ENCODE results near the gene PSMB7. TPM values are rescaled to one million over a fixed set of nuclear protein-coding genes. Genes with fewer than 3 reads are reported as not detected.

Gene PSMB7
- total and polyA plus RNA-seq, 2 of the 8 experiments (the other 6 are each of a cell fraction or from before 2014, with no cell fraction given): 222 to 357 TPM

DNA sequence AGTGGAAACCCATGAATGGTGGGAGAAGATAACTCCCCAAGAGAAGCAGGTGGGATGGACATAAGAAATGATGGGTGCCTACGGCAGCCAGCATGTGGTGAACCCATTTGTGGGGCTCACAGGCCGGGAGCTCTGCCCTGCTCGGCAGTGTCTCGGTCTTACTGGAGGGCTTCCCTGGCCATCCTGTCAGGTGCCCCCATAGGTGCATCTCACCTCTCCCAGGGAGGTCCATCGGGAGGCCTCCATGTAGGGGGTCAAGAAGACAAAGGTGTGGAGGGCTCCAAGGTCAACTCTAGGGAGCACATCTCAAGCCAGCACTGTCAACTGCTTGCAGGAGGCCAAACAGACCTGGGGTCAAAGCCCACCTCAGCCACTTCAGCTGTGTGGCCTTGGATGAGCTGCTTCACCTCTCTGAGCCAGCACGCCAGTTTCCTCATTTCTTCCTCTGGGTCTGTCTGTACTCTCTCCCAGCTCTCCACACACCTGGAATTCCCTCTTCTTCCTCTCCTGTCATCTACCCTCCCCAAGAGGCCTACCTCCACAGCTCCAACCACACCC, 24.5 kb upstream of the PSMB7 start:
- Histone ChIP-seq H3K4me2 (ENCODE audit: insufficient read depth in 1 of 2, low read depth in 2 of 2, low read length in 2 of 2) (no peak overlapping the region), H3K23me2 (ENCODE audit: low read depth, low read length) (no peaks in the 10 kb centered on the region), H3K9ac (replicated peaks in 1 of 4; ENCODE audit: extremely low read depth in 1 of 4, low read depth in 3 of 4, low read length in 3 of 4) (no peak overlapping the region), H3K4me1 (replicated peaks in 1 of 4; ENCODE audit: control insufficient read depth in 3 of 4, insufficient read depth in 4 of 4, low read length in 3 of 4) (no peaks in the 10 kb centered on the region), H2BK5ac (ENCODE audit: low read depth, low read length) (no peak overlapping the region), H3K4me3 (ENCODE audit: extremely low read depth in 1 of 4, insufficient read depth in 2 of 4, low read depth in 3 of 4, low read length in 4 of 4) (no peak overlapping the region), H4K20me1 (replicated peaks in 1 of 2; ENCODE audit: control insufficient read depth in 1 of 2, insufficient read depth in 2 of 2, low read length in 2 of 2) (no peaks in the 10 kb centered on the region), H3K56ac (replicated peaks; ENCODE audit: insufficient read length, low read depth, low read length) (no peak overlapping the region), H4K91ac (replicated peaks; ENCODE audit: insufficient read length, low read length) (no peak overlapping the region), H3K36me3 (ENCODE audit: control insufficient read depth in 2 of 4, insufficient read depth in 4 of 4, low read length in 3 of 4) (no peaks in the 10 kb centered on the region), H3K79me2 (ENCODE audit: control insufficient read depth in 1 of 2, insufficient read depth in 2 of 2, low read length in 2 of 2) (no peaks in the 10 kb centered on the region), H3K27ac (ENCODE audit: low read depth, low read length) (no peak overlapping the region), H3K4ac (replicated peaks; ENCODE audit: insufficient read length, low read depth, low read length) (no peak overlapping the region), H2AFZ (ENCODE audit: low read length) (no peak overlapping the region), H4K5ac (ENCODE audit: insufficient read length, low read depth, low read length) (no peak overlapping the region), H3K14ac (ENCODE audit: insufficient read length) (no peak overlapping the region), H3K79me1 (ENCODE audit: low read depth, low read length) (no peaks in the 10 kb centered on the region), H3K27me3 (replicated peaks in 1 of 4; ENCODE audit: control insufficient read depth in 3 of 4, extremely low read depth in 1 of 4, insufficient read depth in 3 of 4, low read length in 3 of 4) (no peaks in the 10 kb centered on the region; a peak in 1 of 7 replicates), H4K8ac (ENCODE audit: extremely low read depth, insufficient read depth, low read length) (no peak overlapping the region), H3K23ac (ENCODE audit: insufficient read length) (no peak overlapping the region), H2AK5ac (ENCODE audit: low read depth, low read length) (no peak overlapping the region), H2BK15ac (ENCODE audit: low read length) (no peak overlapping the region), H2BK20ac (ENCODE audit: low read length) (no peak overlapping the region), H2BK120ac (replicated peaks; ENCODE audit: low read depth, low read length) (no peak overlapping the region), H3K9me3 (ENCODE audit: insufficient read depth in 2 of 2, low read depth in 1 of 2, low read length in 1 of 2) (no peaks in the 10 kb centered on the region), H2BK12ac (ENCODE audit: low read depth, low read length) (no peak overlapping the region), H3K18ac (ENCODE audit: extremely low read depth, low read length) (no peak overlapping the region)
- no peak for FAIRE-seq
- DNase-seq (ENCODE audit: low read depth in 1 of 2, low spot score in 2 of 2): no peak
- ChIA-PET POLR2A (ENCODE audit: partially characterized antibody) (interaction anchor here (0.5 kb wide), 1 partner anchor 1151 kb away, joined by 3 read pairs; no protein-coding TSS in a partner anchor), CTCF (ENCODE audit: partially characterized antibody) (interaction anchor here (1.2 to 9.8 kb wide), 3 partner anchors 8 to 20 kb away, joined by 3 to 87 read pairs (median 6); no protein-coding TSS in a partner anchor)
- 93% methylated on average over 6 of the region's 6 CpGs; no CpG with 5 or more reads in 1 of the 2 experiments for WGBS, 2 experiments (ENCODE audit: extremely low coverage in 1 of 2, insufficient coverage in 1 of 2, insufficient read length in 1 of 2, insufficient replicate concordance in 2 of 2, low coverage in 1 of 2, low lambda C conversion rate in 2 of 2, missing lambda C conversion rate in 1 of 2)
- TF ChIP-seq, protein P1, sequence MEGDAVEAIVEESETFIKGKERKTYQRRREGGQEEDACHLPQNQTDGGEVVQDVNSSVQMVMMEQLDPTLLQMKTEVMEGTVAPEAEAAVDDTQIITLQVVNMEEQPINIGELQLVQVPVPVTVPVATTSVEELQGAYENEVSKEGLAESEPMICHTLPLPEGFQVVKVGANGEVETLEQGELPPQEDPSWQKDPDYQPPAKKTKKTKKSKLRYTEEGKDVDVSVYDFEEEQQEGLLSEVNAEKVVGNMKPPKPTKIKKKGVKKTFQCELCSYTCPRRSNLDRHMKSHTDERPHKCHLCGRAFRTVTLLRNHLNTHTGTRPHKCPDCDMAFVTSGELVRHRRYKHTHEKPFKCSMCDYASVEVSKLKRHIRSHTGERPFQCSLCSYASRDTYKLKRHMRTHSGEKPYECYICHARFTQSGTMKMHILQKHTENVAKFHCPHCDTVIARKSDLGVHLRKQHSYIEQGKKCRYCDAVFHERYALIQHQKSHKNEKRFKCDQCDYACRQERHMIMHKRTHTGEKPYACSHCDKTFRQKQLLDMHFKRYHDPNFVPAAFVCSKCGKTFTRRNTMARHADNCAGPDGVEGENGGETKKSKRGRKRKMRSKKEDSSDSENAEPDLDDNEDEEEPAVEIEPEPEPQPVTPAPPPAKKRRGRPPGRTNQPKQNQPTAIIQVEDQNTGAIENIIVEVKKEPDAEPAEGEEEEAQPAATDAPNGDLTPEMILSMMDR (IDR thresholded peaks at IDR 0.05; ENCODE audit: control extremely low read depth in 1 of 3, insufficient read depth in 1 of 3, low read depth in 1 of 3, low read length in 3 of 3): no peak
- no peak for TF ChIP-seq NRF1 (IDR thresholded peaks at IDR 0.05; ENCODE audit: low read depth, low read length)
- TF ChIP-seq POLR2A (IDR thresholded peaks at IDR 0.05; ENCODE audit: control extremely low read depth in 1 of 2, low read depth in 2 of 2, low read length in 2 of 2): no peak
- TF ChIP-seq HDAC6 (IDR thresholded peaks at IDR 0.05; ENCODE audit: low read depth, low read length): no peak
- no peak for TF ChIP-seq POU5F1 (IDR thresholded peaks at IDR 0.05; ENCODE audit: low read depth, low read length)
- TF ChIP-seq EZH2 (IDR thresholded peaks at IDR 0.05; ENCODE audit: low read depth, low read length, severe bottlenecking): no peak
- TF ChIP-seq RAD21 (IDR thresholded peaks at IDR 0.05 in 1 of 2, conservative IDR thresholded peaks at IDR 0.05 in 1 of 2; ENCODE audit: low read depth in 2 of 2, low read length in 2 of 2): no peak
- TF ChIP-seq TBP (IDR thresholded peaks at IDR 0.05; ENCODE audit: low read depth, low read length): no peak
- no peak for TF ChIP-seq SP2 (IDR thresholded peaks at IDR 0.05; ENCODE audit: low read length)
- no peak for TF ChIP-seq CEBPB (IDR thresholded peaks at IDR 0.05; ENCODE audit: low read depth, low read length)
- no peak for TF ChIP-seq NANOG (IDR thresholded peaks at IDR 0.05; ENCODE audit: insufficient read depth, low read depth, low read length, poor library complexity, severe bottlenecking)
- no peak for TF ChIP-seq SP1 (IDR thresholded peaks at IDR 0.05; ENCODE audit: low read depth, low read length)

Measured in H1 (cell line).